ENCODE data around the gene MCRS1.

MCRS1 gene

GRCh38 chr12:49564686-49565405 lies 3.1 kb downstream of the MCRS1 start (continued):
- TF ChIP-seq, protein P1, sequence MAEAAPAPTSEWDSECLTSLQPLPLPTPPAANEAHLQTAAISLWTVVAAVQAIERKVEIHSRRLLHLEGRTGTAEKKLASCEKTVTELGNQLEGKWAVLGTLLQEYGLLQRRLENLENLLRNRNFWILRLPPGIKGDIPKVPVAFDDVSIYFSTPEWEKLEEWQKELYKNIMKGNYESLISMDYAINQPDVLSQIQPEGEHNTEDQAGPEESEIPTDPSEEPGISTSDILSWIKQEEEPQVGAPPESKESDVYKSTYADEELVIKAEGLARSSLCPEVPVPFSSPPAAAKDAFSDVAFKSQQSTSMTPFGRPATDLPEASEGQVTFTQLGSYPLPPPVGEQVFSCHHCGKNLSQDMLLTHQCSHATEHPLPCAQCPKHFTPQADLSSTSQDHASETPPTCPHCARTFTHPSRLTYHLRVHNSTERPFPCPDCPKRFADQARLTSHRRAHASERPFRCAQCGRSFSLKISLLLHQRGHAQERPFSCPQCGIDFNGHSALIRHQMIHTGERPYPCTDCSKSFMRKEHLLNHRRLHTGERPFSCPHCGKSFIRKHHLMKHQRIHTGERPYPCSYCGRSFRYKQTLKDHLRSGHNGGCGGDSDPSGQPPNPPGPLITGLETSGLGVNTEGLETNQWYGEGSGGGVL (tag by site-specific recombination; IDR thresholded peaks at IDR 0.05), result no peak
- TF ChIP-seq ZNF362 (tag by site-specific recombination; IDR thresholded peaks at IDR 0.05), result no peak

GRCh38 chr12:49563951-49564685 lies 3.8 kb downstream of the MCRS1 start:
- ChIA-PET POLR2A (no interaction called here), CTCF (interaction anchor here (1.0 to 2.2 kb wide), 2 partner anchors 10 to 15 kb away, joined by 4 to 13 read pairs; no protein-coding TSS in a partner anchor)
- Histone ChIP-seq H3K9me3 (ENCODE audit: control insufficient read depth, insufficient read depth, low read depth, low read length) (no peaks in the 10 kb centered on the region), H3K4me1 (ENCODE audit: control insufficient read depth, insufficient read depth, low read length) (no peaks in the 10 kb centered on the region), H3K4me3 (ENCODE audit: low read depth, low read length) (no peak overlapping the region), H3K27ac (ENCODE audit: extremely low read depth, low read depth, low read length) (peak overlapping the region; percentile 21; the same call in 1 of the 2 replicates), H3K36me3 (ENCODE audit: control insufficient read depth in 2 of 2, insufficient read depth in 1 of 2, low read length in 2 of 2) (peaks cover 11 to 73% of the 10 kb centered on the region in 2 experiments)
- TF ChIP-seq ZNF184 (tag by site-specific recombination; IDR thresholded peaks at IDR 0.05) (no peak), ZNF221 (tag by site-specific recombination; IDR thresholded peaks at IDR 0.05; ENCODE audit: borderline replicate concordance) (no peak), ZNF10 (tag by site-specific recombination; IDR thresholded peaks at IDR 0.05) (no peak), ZBTB48 (tag by site-specific recombination; IDR thresholded peaks at IDR 0.05) (no peak), ZEB2 (tag by site-specific recombination; IDR thresholded peaks at IDR 0.05) (no peak), ZNF514 (tag by site-specific recombination; IDR thresholded peaks at IDR 0.05) (no peak), GLI2 (tag by site-specific recombination; IDR thresholded peaks at IDR 0.05; ENCODE audit: borderline replicate concordance, low read depth) (no peak), ZNF19 (tag by site-specific recombination; IDR thresholded peaks at IDR 0.05; ENCODE audit: low read depth) (no peak), FEZF1 (tag by site-specific recombination; IDR thresholded peaks at IDR 0.05) (no peak), ZNF776 (tag by site-specific recombination; IDR thresholded peaks at IDR 0.05; ENCODE audit: borderline replicate concordance) (no peak), ZNF510 (tag by site-specific recombination; IDR thresholded peaks at IDR 0.05; ENCODE audit: insufficient replicate concordance) (no peak), SALL2 (tag by site-specific recombination; IDR thresholded peaks at IDR 0.05; ENCODE audit: borderline replicate concordance) (no peak), ZNF133 (tag by site-specific recombination; IDR thresholded peaks at IDR 0.05) (no peak), HOXD13 (CRISPR knock-in tag; IDR thresholded peaks at IDR 0.05; ENCODE audit: borderline replicate concordance) (no peak)
- TF ChIP-seq, protein P2, sequence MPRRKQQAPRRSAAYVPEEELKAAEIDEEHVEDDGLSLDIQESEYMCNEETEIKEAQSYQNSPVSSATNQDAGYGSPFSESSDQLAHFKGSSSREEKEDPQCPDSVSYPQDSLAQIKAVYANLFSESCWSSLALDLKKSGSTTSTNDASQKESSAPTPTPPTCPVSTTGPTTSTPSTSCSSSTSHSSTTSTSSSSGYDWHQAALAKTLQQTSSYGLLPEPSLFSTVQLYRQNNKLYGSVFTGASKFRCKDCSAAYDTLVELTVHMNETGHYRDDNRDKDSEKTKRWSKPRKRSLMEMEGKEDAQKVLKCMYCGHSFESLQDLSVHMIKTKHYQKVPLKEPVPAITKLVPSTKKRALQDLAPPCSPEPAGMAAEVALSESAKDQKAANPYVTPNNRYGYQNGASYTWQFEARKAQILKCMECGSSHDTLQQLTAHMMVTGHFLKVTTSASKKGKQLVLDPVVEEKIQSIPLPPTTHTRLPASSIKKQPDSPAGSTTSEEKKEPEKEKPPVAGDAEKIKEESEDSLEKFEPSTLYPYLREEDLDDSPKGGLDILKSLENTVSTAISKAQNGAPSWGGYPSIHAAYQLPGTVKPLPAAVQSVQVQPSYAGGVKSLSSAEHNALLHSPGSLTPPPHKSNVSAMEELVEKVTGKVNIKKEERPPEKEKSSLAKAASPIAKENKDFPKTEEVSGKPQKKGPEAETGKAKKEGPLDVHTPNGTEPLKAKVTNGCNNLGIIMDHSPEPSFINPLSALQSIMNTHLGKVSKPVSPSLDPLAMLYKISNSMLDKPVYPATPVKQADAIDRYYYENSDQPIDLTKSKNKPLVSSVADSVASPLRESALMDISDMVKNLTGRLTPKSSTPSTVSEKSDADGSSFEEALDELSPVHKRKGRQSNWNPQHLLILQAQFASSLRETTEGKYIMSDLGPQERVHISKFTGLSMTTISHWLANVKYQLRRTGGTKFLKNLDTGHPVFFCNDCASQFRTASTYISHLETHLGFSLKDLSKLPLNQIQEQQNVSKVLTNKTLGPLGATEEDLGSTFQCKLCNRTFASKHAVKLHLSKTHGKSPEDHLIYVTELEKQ (tag by site-specific recombination; IDR thresholded peaks at IDR 0.05; ENCODE audit: borderline replicate concordance), result no peak
